Measurements from ENCODE around the gene GNPTG.

The GNPTG gene

DNA sequence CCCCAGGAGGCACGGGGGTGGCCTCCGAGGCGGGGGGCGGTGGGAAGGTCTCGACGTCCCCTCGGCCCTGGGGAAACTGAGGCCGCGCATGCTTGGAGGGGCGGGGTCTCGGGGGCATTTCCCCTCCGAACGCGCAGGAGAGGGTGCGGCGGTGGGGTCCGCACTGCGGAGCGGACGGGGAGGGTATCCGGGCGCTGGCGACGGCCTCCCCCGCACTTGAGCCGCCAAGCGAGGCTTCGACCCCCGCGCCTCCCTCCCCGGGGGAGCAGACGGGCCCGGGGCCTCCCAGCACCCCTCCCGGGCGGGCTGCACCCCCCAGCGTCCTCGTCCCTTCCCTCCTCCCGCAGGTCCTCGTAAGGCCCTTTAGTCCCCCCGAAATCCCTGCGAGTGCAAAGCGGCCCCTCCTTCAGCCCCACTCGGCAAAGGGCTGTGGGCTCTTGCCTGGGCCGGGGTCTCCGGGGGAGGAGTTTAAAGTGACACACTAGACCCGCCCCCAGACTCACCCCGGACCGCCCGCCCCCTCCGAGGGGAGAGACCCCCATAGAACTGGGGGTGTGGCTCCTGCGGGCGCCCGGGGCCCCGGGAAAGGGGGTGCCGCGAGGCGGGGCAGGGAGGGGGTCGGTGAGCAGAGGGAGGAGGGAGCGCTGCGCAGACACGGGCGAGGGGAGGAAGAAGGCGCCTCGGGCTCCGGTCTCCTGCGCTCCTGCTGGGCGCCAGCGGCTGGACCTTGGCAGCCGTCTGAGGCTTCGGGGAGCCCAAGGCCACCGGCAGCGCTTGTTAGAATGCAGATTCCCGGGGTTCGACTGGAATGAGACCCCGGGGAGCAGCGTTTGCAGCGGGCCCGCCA is 17.7 kb upstream of the GNPTG start:
- no peak for DNase-seq (ENCODE audit: low read depth in 2 of 2)

DNA sequence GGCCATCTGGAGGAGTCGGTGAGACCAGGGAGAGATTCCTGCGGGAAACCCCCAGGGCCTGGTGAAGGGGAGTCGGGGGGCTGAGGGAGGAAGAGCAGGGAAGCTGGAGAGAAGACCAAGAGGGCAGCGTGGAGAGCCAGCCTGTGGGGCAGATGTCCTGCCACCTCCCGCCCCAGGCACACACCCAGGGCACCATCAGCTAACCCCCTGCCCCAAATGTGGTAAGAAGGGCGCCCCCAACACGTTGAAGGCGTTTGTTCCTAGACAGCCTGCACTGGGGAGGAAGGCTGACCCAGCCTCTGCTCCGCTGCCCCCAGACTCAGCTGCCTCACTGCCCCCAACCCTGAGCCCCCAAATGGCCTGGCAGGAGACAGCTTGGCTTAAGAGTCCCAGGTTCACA is 17.0 kb upstream of the GNPTG start:
- DNase-seq (ENCODE audit: low read depth in 2 of 2) = no peak

DNA sequence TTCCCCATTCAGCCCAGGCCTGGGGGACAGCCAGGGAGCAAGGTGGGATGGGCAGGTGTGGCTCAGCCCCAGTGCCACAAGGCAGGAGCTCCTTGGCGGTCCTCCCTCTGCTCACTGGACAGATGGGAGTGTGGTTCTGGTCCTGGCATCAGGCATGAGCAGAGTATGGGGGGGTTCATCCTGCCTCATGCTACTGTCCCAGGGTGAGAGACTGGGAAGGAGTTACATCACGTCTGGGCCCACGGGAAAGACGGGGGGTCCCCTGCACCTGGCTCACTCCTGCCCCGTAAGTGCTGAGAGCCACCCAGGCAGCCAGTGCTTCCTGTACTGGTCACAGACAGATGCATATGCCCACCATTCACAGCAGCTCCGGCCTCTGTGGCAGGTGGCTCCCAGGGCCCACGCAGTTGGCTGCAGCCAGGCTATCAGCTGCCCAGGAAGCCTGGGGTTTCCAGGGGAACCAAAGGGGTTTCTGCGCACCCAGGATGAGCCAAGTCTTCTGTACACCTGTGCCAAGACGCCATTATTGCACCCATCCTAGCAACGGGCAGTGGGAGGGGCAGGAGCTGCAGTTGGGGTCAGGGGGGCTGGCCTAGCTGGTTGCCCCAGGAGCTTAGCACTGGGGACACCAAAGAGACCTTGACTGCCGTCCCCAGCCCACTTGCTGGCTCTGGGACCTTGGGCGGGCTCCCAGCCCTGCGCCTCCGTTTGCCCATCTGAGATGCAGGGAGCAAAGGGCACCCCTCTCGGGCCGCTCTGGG is 16.3 kb upstream of the GNPTG start:
- DNase-seq (ENCODE audit: low read depth in 2 of 2) = no peak

DNA sequence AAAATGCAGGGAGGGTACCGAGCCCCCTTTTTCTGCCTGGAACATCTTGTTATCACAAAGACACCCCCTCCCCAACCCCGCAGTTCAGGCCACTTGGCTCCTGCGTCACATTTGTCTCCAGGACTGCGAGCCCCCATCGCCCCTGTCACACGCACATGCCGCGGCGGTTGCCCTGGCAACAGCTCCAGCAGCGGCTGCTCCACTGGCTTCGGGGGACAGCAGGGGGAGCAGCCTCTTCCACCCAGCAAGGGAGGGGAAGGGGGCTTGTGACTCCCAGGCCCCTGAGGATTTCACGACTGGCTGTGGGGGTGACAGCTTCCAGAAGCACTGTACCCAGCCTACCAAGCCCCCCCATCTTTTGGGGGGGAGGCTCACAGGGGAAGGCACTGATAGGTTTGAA is 15.7 kb upstream of the GNPTG start:
- no peak for DNase-seq (ENCODE audit: low read depth in 2 of 2)

DNA sequence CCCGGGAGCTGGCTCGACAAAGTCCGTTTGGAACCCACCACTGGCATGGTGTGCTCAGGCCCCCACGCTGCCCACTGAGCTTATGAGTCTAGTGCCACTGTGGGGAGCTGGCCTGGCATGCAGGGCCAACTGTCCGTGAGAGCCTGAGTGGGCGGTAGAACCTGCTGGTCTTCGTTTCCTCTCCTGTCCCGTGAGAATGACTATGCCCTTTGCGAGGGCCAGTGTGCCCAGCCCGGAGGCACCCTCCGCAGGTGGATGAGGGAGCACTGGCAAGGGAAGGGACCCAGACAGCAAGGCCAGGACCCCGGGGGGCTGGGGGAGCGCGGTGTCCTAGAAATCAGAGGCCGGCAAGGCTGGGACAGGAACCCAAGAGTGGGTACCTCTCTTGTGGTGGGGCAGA is 15.1 kb upstream of the GNPTG start:
- DNase-seq (ENCODE audit: low read depth in 2 of 2) = no peak

DNA sequence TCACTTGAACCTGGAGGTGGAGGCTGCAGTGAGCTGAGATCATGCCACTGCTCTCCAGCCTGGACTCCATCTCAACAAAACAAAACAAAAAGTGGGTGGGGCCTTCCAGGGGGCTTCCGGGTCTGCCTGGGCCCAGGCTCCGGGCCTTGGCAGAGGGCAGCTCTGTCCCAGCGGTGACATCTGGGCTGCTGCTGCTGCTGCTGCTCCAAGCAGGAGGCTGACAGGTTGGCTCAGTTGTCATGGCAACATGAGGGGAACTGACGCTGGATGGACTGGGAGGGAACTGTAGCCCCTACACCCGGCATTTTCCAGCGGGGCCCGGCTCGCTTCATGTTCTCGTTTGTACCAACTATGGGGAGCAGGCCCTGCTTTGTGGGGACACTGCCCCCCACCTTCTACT is 14.2 kb upstream of the GNPTG start:
- DNase-seq (ENCODE audit: low read depth in 2 of 2) = no peak

DNA sequence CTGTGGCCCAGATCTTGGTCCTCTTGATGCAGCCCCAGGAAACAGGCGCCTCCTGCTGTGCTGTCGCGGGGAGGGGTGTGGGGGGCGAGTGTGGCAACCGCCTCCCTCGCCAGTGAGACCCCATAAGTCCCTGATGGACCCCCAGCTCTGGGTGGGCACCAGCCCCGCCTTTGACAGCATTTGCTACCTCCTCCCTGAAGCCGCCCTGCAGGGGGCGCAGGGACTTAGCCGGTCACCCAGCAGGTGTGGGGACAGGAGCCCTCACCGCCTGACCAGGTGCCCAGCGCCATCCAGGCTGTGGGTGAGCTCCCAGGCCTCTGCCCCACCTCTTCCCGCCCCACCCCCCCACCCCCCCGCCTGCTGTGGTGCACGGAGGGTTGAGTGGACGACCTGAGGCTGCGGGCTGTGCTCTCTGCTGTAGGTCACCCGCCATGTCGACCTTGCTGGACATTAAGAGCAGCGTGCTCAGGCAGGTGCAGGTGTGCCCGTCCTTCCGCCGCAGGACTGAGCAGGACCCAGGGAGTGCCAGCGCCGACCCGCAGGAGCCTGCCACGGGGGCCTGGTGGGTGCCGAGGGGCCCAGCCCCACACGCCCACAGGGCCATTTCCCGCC is 13.5 kb upstream of the GNPTG start:
- DNase-seq (ENCODE audit: low read depth in 2 of 2) = no peak

DNA sequence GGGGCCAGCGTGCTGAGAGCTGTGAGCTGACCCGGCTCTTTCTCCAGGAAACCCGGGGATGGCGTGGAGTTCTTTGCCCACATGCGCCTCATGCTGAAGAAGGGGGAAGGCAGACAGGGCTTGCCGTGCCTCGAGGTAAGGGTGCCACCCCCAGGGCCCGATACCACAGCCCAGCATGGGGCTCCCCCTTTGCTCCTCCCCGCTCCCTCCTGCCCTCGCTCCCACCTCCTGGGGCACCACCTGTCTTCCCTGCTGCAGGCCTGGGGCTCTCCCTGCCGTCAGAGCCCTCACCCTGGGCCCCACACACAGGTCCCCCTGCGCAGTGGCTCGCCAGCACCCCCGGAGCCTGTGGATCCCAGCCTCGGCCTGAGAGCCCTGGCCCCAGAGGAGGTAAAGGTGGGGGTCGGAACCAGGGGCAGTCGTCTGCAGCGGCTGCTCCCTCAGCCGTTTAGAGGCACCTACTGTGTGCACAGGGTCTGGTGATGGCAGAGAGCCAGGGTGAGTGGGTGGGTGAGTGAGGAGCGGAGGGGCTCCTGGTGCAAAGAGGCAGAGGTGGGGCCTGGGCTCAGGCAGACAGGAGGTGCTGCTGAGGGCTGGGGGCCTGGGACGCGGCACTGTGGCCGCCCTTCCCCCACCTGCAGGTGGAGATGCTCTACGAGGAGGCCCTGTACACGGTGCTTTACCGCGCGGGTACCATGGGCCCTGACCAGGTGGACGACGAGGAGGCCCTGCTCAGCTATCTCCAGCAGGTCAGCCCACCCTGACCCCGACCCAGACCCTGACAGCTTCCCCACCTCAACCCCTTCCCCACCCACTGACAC is 12.7 kb upstream of the GNPTG start:
- no peak for DNase-seq (ENCODE audit: low read depth in 2 of 2)

DNA sequence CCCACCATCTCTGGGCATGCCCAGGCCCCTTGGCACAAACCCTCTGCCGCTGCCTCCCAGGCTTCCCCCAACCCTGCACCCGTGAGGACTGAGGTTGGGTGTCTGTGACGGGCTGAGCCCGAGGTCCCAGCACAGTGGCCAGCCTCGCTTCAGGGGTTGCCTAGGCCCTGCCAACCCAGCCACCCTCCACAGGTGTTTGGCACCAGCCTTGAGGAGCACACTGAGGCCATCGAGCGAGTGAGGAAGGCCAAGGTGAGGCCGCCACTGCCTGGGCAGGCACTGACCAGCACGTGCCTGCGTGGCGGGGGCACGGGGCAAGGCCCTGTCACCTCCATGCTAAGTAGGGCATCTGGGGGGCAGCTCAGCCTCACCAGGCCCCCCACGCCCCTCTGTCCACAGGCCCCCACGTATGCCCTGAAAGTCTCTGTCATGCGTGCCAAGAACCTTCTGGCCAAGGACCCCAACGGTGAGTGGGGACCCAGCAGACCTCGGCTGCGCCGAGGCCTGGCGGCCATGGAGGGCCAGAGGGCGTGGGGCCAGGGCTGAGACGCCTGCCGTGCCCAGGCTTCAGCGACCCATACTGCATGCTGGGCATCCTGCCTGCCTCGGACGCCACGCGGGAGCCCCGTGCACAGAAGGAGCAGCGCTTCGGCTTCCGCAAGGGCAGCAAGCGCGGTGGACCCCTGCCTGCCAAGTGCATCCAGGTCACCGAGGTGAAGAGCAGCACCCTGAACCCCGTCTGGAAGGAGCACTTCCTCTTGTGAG is 10.8 kb upstream of the GNPTG start:
- DNase-seq (ENCODE audit: low read depth in 2 of 2) = no peak

DNA sequence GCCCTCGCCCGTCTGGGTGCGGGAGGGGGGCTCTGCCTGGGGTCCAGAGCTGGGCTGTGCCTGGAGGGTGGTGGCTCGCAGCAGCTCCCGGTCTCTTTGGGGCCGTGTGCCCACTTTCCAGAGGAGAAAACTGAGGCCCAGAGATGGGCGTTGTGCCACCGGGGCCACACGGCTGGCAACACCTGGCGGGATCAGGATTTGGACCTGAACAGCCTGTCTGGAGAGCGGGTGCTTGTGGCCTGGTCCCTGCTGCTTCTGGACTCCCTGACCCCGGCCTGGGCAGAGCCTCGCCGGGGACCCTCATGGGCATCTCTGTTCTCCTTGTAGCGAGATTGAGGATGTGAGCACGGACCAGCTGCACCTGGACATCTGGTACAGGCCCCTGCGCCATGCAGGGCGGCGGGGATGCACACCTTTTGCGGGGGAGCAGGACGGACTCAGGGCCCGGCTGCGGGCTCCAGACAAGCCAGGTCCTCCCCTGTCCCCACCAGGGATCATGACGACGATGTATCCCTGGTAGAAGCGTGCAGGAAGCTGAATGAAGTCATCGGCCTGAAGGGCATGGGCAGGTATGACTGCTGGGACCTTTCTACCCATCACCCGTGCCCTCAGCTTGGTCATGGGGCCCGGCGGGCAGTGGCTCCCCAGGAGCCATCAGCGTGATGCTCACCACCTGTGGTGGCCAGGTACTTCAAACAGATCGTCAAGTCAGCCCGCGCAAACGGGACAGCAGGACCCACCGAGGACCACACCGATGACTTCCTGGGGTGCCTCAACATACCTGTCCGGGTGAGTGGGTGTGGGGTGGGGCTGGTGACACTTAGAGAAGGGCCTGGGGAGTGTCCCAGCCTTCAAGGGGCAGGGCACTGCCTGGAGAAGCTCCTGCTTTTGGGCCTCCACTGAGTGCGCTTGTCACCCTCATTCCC is 10.0 kb upstream of the GNPTG start:
- DNase-seq (ENCODE audit: low read depth in 2 of 2) = no peak

DNA sequence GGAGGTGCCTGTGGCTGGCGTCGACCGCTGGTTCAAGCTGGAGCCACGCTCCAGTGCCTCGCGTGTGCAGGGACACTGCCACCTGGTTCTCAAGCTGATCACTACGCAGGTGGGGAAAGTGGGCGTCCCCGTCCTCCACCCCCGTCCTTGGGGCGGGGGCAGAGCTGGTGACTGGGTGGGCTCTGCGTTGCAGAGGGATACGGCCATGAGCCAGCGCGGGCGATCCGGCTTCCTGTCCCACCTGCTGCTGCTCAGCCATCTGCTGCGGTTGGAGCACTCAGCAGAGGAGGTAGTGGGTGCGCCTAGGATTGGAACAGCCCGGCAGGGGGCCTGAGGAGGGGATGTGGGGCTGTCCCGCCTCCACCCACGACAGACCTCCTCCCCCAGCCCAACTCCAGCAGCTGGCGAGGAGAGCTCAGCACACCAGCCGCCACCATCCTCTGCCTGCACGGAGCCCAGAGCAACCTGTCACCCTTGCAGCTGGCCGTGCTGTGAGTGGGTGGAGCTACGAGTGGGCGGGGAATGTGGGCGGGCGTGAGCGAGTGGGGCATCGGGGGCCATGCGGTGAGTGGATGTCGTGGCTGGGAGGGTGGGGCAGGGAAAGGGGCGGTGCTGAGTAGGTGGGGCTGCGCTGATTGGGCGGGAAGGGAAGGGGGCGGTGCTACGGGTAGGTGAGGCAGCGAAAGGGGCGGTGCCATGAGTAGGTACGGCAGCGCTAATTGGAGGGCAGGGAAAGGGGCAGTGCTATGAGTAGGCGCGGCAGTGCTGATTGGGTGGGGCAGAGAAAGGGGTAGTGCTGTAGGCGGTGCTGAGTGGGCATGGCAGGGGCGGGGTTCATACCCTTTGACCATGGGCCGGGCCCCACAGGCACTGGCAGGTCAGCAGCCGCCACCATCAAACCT is 9.0 kb upstream of the GNPTG start:
- peak; percentile 78 to 93 for DNase-seq (ENCODE audit: low read depth in 2 of 2)

DNA sequence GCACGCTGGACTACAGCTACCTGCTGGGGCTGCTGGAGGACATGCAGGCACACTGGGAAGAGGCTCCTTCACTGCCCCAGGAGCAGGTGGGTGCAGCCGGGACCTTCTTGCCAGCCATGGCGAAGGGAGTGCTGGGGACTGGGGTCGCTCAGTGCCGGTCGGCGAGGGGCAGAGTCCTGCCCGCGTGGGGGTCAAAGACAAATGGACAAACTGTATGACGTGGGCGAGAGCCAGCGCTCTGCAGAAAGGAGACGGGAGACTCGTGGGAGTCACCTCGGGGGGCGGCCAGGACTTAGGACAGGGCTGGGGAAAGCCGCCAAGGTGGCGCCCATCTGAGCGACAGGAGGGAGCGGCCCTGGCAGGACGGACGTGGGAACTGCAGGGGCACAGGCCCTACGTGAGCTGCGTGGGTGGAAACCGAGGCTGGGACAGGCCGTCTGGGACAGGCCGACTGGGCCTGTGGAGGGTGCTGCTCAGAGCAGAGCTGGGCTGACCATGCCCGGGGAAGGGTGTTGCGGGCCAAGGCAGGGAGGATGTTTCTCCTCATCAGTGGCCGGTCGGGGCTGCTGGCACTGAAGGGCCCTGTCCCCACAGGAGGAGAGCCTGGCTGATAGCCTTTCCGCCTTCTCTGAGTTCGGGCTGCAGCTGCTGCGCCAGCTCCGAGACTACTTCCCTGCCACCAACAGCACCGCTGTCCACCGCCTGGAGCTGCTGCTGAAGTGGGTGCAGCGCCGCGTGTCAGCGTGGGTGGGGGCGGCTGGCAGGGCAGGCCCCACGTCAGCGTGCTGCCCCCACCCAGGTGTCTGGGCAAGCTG is 8.1 kb upstream of the GNPTG start:
- no peak for DNase-seq (ENCODE audit: low read depth in 2 of 2)

DNA sequence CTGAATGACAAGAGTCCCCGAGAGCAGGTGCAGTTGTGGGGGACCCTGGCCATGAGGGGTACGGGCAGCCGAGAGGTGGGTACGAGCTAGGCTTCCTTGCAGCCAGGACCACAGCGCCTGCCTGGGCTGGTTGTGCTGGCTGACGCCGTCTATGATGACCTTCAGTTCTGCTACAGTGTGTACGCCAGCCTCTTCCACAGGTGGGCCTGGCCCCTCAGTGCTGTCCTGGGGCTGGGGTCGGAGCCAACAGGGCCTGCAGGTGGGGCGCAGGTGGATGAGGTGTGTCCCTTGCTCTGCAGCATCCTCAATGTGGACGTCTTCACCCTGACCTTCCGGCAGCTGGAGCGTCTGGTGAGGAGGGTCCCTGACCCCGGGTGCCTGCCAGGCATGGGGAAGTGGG is 7.2 kb upstream of the GNPTG start:
- no peak for DNase-seq (ENCODE audit: low read depth in 2 of 2)

DNA sequence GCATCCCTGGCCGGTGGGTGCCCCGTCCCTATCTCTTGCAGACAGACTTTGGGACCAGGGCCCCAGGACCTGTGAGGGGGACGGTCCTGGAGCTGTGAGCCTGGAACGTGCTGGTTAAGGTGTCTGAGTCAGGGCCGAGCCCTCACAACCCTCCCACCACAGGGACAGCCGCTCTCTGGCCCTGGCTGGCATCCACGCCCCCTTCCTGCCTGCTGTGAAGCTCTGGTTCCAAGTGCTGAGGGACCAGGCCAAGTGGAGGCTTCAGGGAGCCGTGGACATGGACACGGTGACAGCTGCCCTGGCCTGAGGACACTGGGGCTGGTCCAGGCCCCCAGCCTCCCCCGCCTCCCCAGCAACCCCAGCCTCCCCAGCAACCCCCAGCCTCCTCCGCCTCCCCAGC is 6.6 kb upstream of the GNPTG start:
- no peak for DNase-seq (ENCODE audit: low read depth in 2 of 2)

DNA sequence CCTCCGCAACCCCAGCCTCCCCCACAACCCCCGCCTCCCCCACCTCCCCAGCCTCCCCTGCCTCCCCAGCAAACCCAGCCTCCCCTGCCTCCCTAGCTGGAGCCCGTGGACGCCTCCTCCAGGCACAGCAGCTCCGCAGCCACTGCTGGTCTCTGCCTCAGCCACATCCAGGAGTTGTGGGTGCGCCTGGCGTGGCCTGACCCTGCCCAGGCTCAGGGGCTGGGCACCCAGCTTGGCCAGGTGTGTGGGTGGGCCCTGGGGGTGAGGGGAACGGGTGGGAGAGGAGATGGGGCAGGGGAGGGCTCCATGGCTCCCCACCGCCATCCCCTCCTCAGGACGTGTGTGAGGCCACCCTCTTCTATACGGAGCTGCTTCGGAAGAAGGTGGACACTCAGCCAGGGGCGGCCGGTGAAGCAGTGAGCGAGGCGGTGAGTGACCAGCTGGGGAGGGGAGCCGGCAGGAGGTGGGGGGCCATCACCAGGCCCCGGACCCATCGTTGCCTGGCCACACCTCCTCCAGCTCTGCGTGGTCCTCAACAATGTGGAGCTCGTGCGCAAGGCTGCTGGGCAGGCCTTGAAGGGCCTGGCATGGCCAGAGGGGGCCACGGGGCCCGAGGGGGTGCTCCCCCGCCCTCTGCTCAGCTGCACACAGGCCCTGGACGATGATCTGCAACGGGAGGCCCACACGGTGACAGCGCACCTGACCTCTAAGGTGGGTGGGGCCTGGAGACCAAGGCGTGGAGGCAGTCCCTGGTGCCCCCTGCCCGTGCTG is 5.9 kb upstream of the GNPTG start:
- DNase-seq (ENCODE audit: low read depth in 2 of 2) = no peak

DNA sequence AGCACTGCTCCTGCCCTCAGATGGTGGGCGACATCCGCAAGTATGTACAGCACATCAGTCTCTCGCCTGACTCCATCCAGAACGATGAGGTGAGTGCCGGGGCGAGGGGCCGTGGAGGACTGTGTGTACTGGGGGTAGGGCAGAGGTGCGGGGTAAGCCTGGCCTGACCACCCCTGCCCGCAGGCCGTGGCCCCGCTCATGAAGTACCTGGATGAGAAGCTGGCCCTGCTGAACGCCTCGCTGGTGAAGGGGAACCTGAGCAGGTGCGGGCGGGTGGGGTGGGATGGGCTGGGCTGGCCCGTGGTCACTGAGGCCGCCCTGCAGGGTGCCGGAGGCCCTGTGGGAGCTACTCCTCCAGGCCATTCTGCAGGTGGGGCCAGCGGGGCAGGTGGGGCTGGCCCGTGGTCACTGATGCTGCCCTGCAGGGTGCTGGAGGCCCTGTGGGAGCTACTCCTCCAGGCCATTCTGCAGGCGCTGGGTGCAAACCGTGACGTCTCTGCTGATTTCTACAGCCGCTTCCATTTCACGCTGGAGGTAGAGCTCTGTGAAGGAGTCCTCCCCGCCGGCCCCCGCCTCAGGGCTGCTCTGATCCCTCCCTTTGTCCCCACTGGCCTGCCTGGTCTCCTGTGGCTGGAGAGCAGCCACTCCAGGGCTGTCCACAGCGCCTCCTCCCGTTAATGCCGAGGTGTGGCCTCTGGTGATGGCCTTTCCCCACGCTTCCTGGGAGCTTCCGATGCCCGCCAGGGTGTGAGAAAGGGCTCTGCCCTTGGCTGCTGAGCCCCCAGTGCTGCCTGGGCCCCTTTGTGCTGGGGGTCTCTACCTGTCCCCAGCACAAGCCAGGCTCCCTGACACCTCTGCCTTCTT is 5.1 kb upstream of the GNPTG start:
- DNase-seq (ENCODE audit: low read depth in 2 of 2) = no peak
